HepG2 (cell line): ENCODE measurements around the gene GSTP1. TPM values are rescaled to one million over a fixed set of nuclear protein-coding genes. Genes with fewer than 3 reads are reported as not detected.
A peak's percentile ranks its signal among the peaks of the same experiment; 100 is the strongest.

Experiments
- BORCS8-MEF2B ChIP-seq: sonication (generic); formaldehyde crosslinking; IDR thresholded peaks from 2 replicates; pipeline ENCODE4 v1.8.0; 2022; ENCODE audit warnings: mild to moderate bottlenecking, missing genetic modification reagents
- CEBPB ChIP-seq: IDR thresholded peaks from 2 replicates; pipeline ENCODE4 v1.6.1; 2011; ENCODE audit warnings: low read depth, low read length, improper control_type of control experiment, borderline replicate concordance
- DR1 ChIP-seq: sonication (generic); formaldehyde crosslinking; IDR thresholded peaks from 2 replicates; pipeline ENCODE4 v1.8.0; 2021; ENCODE audit warnings: mild to moderate bottlenecking, missing genetic modification reagents, inconsistent platforms
- FLYWCH1 ChIP-seq: sonication (generic); formaldehyde crosslinking; IDR thresholded peaks from 2 replicates; pipeline ENCODE4 v1.8.1; 2023; ENCODE audit warnings: mild to moderate bottlenecking, missing genetic modification reagents
- HNF4A ChIP-seq: sonication (generic); formaldehyde crosslinking; IDR thresholded peaks from 2 replicates; pipeline ENCODE4 v1.4.0; 2020; ENCODE audit warnings: missing genetic modification reagents
- KDM1A ChIP-seq: IDR thresholded peaks from 2 replicates; pipeline ENCODE4 v1.6.1; 2016; ENCODE audit warnings: missing compliant biosample characterization
- NAIF1 ChIP-seq: sonication (generic); formaldehyde crosslinking; IDR thresholded peaks from 2 replicates; pipeline ENCODE4 v1.5.0; 2020; ENCODE audit warnings: mild to moderate bottlenecking, missing genetic modification reagents, borderline replicate concordance
- NCOR1 ChIP-seq: fragments of 200-600 bp; sonication (generic); IDR thresholded peaks from 2 replicates; pipeline ENCODE4 v1.7.0; 2017; ENCODE audit warnings: antibody characterized with exemption, low read length, borderline replicate concordance
- PITX1 ChIP-seq: sonication (generic); formaldehyde crosslinking; IDR thresholded peaks from 2 replicates; pipeline ENCODE4 v1.5.1; 2020; ENCODE audit warnings: mild to moderate bottlenecking, missing genetic modification reagents
- SSRP1 ChIP-seq: IDR thresholded peaks from 2 replicates; pipeline ENCODE4 v1.6.1; 2016; ENCODE audit warnings: control low read depth
- THYN1 ChIP-seq: sonication (generic); formaldehyde crosslinking; IDR thresholded peaks from 2 replicates; pipeline ENCODE4 v1.8.1; 2023; ENCODE audit warnings: low read depth, mild to moderate bottlenecking, moderate library complexity, missing genetic modification reagents, borderline replicate concordance
- YY1 ChIP-seq: IDR thresholded peaks from 2 replicates; pipeline ENCODE4 v1.6.1; 2011; ENCODE audit warnings: low read length, low read depth, moderate library complexity, mild to moderate bottlenecking; ENCODE audit not compliant: insufficient read depth, insufficient replicate concordance
- ZNF451 ChIP-seq: sonication (generic); formaldehyde crosslinking; IDR thresholded peaks from 2 replicates; pipeline ENCODE4 v1.5.0; 2020; ENCODE audit warnings: mild to moderate bottlenecking, missing genetic modification reagents
- ZNF660 ChIP-seq: sonication (generic); formaldehyde crosslinking; IDR thresholded peaks from 2 replicates; pipeline ENCODE4 v1.5.1; 2020; ENCODE audit warnings: mild to moderate bottlenecking, low read depth, missing genetic modification reagents, borderline replicate concordance
- ZNF777 ChIP-seq: sonication (generic); formaldehyde crosslinking; IDR thresholded peaks from 2 replicates; pipeline ENCODE4 v1.4.0; 2020; ENCODE audit warnings: missing genetic modification reagents
- ZNF792 ChIP-seq: IDR thresholded peaks from 2 replicates; pipeline ENCODE4 v1.6.1; 2016
- polyA plus RNA-seq, 8 experiments: library from polyadenylated mRNA; depleted of rRNA in 3 of 8; stranded (reverse) in 7 of 8; unstranded in 1 of 8; fragments of >200 nt; fragmentation: Illumina TruSeq in 4 of 8; extraction: Trizol in 4 of 8; gene quantifications; 2 replicates each; pipeline versions ENCODE4 v1.2.1 to v1.2.3, GENCODE V29; 2011 to 2016; ENCODE audit warnings: low read depth in 4 of 8, missing spikeins in 1 of 8, mixed read lengths in 1 of 8; ENCODE audit not compliant: insufficient read depth in 1 of 8
- total RNA-seq, 5 experiments: library from RNA; depleted of rRNA; stranded (reverse); fragments of >200 nt; fragmentation: Illumina TruSeq; extraction: Trizol; gene quantifications; 2 replicates each; pipeline ENCODE4 v1.2.3, GENCODE V29; 2016; ENCODE audit warnings: low read depth in 1 of 5
- TF ChIP-seq, protein P1 (sequence below): sonication (generic); formaldehyde crosslinking; IDR thresholded peaks from 2 replicates; pipeline ENCODE4 v1.4.0; 2020; ENCODE audit warnings: mild to moderate bottlenecking, missing genetic modification reagents
- TF ChIP-seq, protein P2 (sequence below): sonication (generic); formaldehyde crosslinking; IDR thresholded peaks from 2 replicates; pipeline ENCODE4 v1.4.0; 2020; ENCODE audit warnings: mild to moderate bottlenecking, missing genetic modification reagents
- TF ChIP-seq, protein P3 (sequence below): sonication (generic); formaldehyde crosslinking; IDR thresholded peaks from 2 replicates; pipeline ENCODE4 v1.4.0; 2020; ENCODE audit warnings: missing genetic modification reagents, low read depth, mild to moderate bottlenecking, borderline replicate concordance
- TF ChIP-seq, protein P4 (sequence below): sonication (generic); formaldehyde crosslinking; IDR thresholded peaks from 2 replicates; pipeline ENCODE4 v1.8.1; 2022; ENCODE audit warnings: mild to moderate bottlenecking, missing genetic modification reagents
- TF ChIP-seq, protein P5 (sequence below): IDR thresholded peaks from 2 replicates; pipeline ENCODE4 v1.6.1; 2016; ENCODE audit warnings: missing biosample characterization, missing genetic modification reagents, low read depth
- TF ChIP-seq, protein P6 (sequence below): sonication (generic); formaldehyde crosslinking; IDR thresholded peaks from 2 replicates; pipeline ENCODE4 v1.5.0; 2020; ENCODE audit warnings: missing genetic modification reagents
- TF ChIP-seq, protein P7 (sequence below): IDR thresholded peaks from 2 replicates; pipeline ENCODE4 v1.6.1; 2016; ENCODE audit warnings: low read depth, borderline replicate concordance

Gene GSTP1
- total and polyA plus RNA-seq, 2 of the 13 experiments (the other 11 are each of a cell fraction or from before 2014, with no cell fraction given), result not detected

DNA sequence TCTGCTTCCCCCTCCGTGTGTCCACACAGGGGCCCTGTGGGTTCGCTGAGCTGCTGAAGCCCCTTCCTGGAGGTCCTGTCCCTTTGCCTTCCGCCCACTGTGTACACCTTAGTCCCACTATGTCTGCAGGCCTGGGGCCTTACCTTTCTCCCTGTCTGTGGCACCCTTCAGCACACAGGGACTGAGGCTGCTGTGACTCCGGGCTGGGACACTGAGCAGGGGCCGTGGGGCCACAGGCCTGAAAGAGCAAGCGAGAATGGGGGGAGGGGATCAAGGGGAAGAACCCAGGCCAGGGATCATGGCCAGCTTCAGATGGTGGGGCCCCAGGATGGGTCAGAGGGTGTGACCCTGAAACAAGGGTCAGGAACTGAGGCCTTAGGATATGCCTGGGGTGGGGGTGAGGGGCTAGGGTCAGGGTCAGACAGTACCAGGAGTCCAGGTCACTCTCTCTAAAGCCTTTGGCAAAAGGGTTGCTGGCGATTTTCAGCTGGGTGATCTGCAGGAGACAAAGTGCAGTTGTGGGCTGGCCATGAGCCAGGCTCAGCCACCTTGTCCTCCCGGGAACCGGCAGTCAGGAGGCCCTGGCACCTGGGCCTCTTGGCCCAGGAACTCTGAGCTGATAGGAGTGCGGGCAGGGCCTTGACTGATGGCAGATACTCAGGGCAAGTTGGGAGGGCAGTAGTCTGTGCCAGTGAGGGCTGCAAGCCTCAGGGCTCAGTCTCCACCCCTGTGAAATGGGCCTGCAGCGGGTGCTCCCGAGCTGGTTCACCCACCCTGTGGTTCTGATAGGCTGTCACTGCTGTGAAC is 48.8 kb downstream of the GSTP1 start (continued):
- TF ChIP-seq, protein P1, sequence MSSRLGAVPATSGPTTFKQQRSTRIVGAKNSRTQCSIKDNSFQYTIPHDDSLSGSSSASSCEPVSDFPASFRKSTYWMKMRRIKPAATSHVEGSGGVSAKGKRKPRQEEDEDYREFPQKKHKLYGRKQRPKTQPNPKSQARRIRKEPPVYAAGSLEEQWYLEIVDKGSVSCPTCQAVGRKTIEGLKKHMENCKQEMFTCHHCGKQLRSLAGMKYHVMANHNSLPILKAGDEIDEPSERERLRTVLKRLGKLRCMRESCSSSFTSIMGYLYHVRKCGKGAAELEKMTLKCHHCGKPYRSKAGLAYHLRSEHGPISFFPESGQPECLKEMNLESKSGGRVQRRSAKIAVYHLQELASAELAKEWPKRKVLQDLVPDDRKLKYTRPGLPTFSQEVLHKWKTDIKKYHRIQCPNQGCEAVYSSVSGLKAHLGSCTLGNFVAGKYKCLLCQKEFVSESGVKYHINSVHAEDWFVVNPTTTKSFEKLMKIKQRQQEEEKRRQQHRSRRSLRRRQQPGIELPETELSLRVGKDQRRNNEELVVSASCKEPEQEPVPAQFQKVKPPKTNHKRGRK (CRISPR knock-in tag), result no peak
- TF ChIP-seq, protein P2, sequence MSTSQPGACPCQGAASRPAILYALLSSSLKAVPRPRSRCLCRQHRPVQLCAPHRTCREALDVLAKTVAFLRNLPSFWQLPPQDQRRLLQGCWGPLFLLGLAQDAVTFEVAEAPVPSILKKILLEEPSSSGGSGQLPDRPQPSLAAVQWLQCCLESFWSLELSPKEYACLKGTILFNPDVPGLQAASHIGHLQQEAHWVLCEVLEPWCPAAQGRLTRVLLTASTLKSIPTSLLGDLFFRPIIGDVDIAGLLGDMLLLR (CRISPR knock-in tag), result no peak
- TF ChIP-seq PITX1 (peak; percentile 94), ZNF777 (CRISPR knock-in tag) (no peak), SSRP1 (CRISPR knock-in tag) (no peak), HNF4A (CRISPR knock-in tag) (peak; percentile 92), ZNF660 (CRISPR knock-in tag) (no peak), THYN1 (no peak), KDM1A (peak; percentile 76; the same call in 1 of the 2 replicates), BORCS8-MEF2B (CRISPR knock-in tag) (no peak), NAIF1 (CRISPR knock-in tag) (no peak), ZNF792 (CRISPR knock-in tag) (no peak), ZNF451 (CRISPR knock-in tag) (no peak), FLYWCH1 (CRISPR knock-in tag) (no peak), CEBPB (no peak), NCOR1 (peak; percentile 94; the same call in 1 of the 2 replicates), DR1 (CRISPR knock-in tag) (no peak), YY1 (peak; percentile 9)
- TF ChIP-seq, protein P3, sequence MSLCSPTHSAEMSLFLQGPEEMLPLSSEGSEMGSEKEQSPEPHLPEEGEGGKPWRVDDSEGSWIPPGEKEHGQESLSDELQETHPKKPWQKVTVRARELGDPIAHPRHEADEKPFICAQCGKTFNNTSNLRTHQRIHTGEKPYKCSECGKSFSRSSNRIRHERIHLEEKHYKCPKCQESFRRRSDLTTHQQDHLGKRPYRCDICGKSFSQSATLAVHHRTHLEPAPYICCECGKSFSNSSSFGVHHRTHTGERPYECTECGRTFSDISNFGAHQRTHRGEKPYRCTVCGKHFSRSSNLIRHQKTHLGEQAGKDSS (CRISPR knock-in tag), result no peak
- TF ChIP-seq, protein P4, sequence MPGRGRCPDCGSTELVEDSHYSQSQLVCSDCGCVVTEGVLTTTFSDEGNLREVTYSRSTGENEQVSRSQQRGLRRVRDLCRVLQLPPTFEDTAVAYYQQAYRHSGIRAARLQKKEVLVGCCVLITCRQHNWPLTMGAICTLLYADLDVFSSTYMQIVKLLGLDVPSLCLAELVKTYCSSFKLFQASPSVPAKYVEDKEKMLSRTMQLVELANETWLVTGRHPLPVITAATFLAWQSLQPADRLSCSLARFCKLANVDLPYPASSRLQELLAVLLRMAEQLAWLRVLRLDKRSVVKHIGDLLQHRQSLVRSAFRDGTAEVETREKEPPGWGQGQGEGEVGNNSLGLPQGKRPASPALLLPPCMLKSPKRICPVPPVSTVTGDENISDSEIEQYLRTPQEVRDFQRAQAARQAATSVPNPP (CRISPR knock-in tag), result peak; percentile 54; the same call in 1 of the 2 replicates
- TF ChIP-seq, protein P5, sequence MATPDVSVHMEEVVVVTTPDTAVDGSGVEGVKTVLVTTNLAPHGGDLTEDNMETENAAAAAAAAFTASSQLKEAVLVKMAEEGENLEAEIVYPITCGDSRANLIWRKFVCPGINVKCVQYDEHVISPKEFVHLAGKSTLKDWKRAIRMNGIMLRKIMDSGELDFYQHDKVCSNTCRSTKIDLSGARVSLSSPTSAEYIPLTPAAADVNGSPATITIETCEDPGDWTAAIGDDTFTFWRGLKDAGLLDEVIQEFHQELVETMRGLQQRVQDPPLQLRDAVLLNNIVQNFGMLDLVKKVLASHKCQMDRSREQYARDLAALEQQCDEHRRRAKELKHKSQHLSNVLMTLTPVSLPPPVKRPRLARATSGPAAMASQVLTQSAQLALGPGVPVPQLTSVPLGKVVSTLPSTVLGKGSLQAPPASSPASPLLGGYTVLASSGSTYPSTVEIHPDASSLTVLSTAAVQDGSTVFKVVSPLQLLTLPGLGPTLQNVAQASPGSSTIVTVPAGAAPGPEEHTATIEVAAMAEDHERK (CRISPR knock-in tag), result no peak
- TF ChIP-seq, protein P6, sequence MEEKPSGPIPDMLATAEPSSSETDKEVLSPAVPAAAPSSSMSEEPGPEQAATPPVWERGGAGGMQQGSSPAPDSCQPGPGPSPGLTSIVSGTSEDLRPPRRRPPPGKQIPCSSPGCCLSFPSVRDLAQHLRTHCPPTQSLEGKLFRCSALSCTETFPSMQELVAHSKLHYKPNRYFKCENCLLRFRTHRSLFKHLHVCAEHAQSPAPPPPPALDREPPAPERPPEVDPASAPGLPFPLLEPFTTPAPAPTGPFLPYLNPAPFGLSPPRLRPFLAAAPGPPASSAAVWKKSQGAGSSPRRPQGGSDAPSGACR, result 0 out of 2 replicates have a peak, but pooled peaks have one; percentile 30
- TF ChIP-seq, protein P7, sequence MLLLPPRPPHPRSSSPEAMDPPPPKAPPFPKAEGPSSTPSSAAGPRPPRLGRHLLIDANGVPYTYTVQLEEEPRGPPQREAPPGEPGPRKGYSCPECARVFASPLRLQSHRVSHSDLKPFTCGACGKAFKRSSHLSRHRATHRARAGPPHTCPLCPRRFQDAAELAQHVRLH (CRISPR knock-in tag), result no peak
